Measurements from ENCODE around the gene FRS2.
"Not testable (repeated sequence)": the region's sequence is repeated elsewhere in the genome, so short reads cannot be mapped to it uniquely, and the experiment has no call there.

Gene FRS2

GRCh38 chr12:69579029-69579428 lies 108.8 kb downstream of the FRS2 start:
- DNase-seq (ENCODE audit: low read depth in 3 of 3): no peak

- DNase-seq (ENCODE audit: low read depth in 3 of 3): no peak
Observed at GRCh38 chr12:69580074-69580473, 109.9 kb downstream of the FRS2 start.

GRCh38 chr12:69583203-69583602 lies 113.0 kb downstream of the FRS2 start:
- no peak for DNase-seq (ENCODE audit: low read depth in 3 of 3)

GRCh38 chr12:69585189-69586062 lies 115.2 kb downstream of the FRS2 start, which contains the start of gene CCT2:
CCT2 (plus strand) TSS chr12:69585459; CDS start chr12:69585522, 63 bp downstream.
- peak; percentile 94 to 96 (median 95) for DNase-seq (ENCODE audit: low read depth in 3 of 3)

- no peak for DNase-seq (ENCODE audit: low read depth in 3 of 3)
Observed at GRCh38 chr12:69588527-69588926, 118.3 kb downstream of the FRS2 start.

GRCh38 chr12:69589082-69589481 lies 118.9 kb downstream of the FRS2 start:
- no peak for DNase-seq (ENCODE audit: low read depth in 3 of 3)

GRCh38 chr12:69595689-69596088 lies 125.5 kb downstream of the FRS2 start:
- DNase-seq (ENCODE audit: low read depth in 3 of 3): no peak

GRCh38 chr12:69598174-69598753 lies 128.1 kb downstream of the FRS2 start:
- no peak for DNase-seq (ENCODE audit: low read depth in 3 of 3)

- no peak for DNase-seq (ENCODE audit: low read depth in 3 of 3)
Observed at GRCh38 chr12:69600804-69601203, 130.6 kb downstream of the FRS2 start.

- DNase-seq (ENCODE audit: low read depth in 3 of 3): no peak
Observed at GRCh38 chr12:69601962-69602685, 131.9 kb downstream of the FRS2 start.

GRCh38 chr12:69602954-69603353 lies 132.8 kb downstream of the FRS2 start:
- no peak for DNase-seq (ENCODE audit: low read depth in 3 of 3)

- not testable (repeated sequence) for DNase-seq (ENCODE audit: low read depth in 3 of 3)
Observed at GRCh38 chr12:69603556-69603955, 133.4 kb downstream of the FRS2 start.

- not testable (repeated sequence) for DNase-seq (ENCODE audit: low read depth in 3 of 3)
Observed at GRCh38 chr12:69604275-69604674, 134.1 kb downstream of the FRS2 start.

- DNase-seq (ENCODE audit: low read depth in 3 of 3): no peak
Observed at GRCh38 chr12:69608114-69608513, 137.9 kb downstream of the FRS2 start.

- DNase-seq (ENCODE audit: low read depth in 3 of 3): no peak
Observed at GRCh38 chr12:69610126-69610525, 139.9 kb downstream of the FRS2 start.

GRCh38 chr12:69610729-69611128 lies 140.5 kb downstream of the FRS2 start, which contains the start of gene LRRC10:
LRRC10 (minus strand) TSS chr12:69610907; CDS start chr12:69610838, 69 bp downstream.
- no peak for DNase-seq (ENCODE audit: low read depth in 3 of 3)

- DNase-seq (ENCODE audit: low read depth in 3 of 3): no peak
Observed at GRCh38 chr12:69613351-69613750, 143.2 kb downstream of the FRS2 start.

- DNase-seq (ENCODE audit: low read depth in 3 of 3): no peak
Observed at GRCh38 chr12:69616025-69616424, 145.8 kb downstream of the FRS2 start.

GRCh38 chr12:69619050-69619449 lies 148.9 kb downstream of the FRS2 start:
- DNase-seq (ENCODE audit: low read depth in 3 of 3): no peak

GRCh38 chr12:69620077-69620476 lies 149.9 kb downstream of the FRS2 start:
- DNase-seq (ENCODE audit: low read depth in 3 of 3): no peak

GRCh38 chr12:69620921-69621320 lies 150.7 kb downstream of the FRS2 start:
- no peak for DNase-seq (ENCODE audit: low read depth in 3 of 3)

- no peak for DNase-seq (ENCODE audit: low read depth in 3 of 3)
Observed at GRCh38 chr12:69621551-69621950, 151.4 kb downstream of the FRS2 start.

All from stimulated activated CD4-positive, alpha-beta T cell treated with anti-CD3 and anti-CD28 coated beads, TNF-alpha, amount 100 ng/mL, for 48 hours (primary cell).